Kidney epithelial cell (primary cell): ENCODE results near the gene RAPGEF6. TPM values are rescaled to one million over a fixed set of nuclear protein-coding genes. Genes with fewer than 3 reads are reported as not detected.

Experiments used
- DNase-seq: peaks from one replicate; pipeline ENCODE4 v3.0.0-alpha.2; 2010; ENCODE audit warnings: low read depth
- H3K27me3 ChIP-seq: 2 replicates; pipeline ENCODE4 v1.6.0; 2011; ENCODE audit warnings: low read length; ENCODE audit not compliant: control insufficient read depth, insufficient read depth
- H3K36me3 ChIP-seq: 2 replicates; pipeline ENCODE4 v1.5.1; 2011; ENCODE audit warnings: low read length; ENCODE audit not compliant: control insufficient read depth, insufficient read depth
- H3K4me3 ChIP-seq: 2 replicates; pipeline ENCODE4 v1.5.1; 2011; ENCODE audit warnings: low read depth, mild to moderate bottlenecking, control low read depth, low read length
- CTCF ChIP-seq: IDR thresholded peaks from 2 replicates; pipeline ENCODE4 v1.5.1; 2011; ENCODE audit warnings: mild to moderate bottlenecking, moderate library complexity, low read length, control low read depth, inconsistent platforms; ENCODE audit not compliant: insufficient read depth, poor library complexity, severe bottlenecking
- total RNA-seq: library from RNA; depleted of rRNA; stranded (reverse); fragments of >200 nt; gene quantifications from 2 replicates; pipeline ENCODE4 v1.2.3, GENCODE V29; 2015

The RAPGEF6 gene
- total RNA-seq, 1 donor from 2014 or later: 10.0 TPM

- H3K36me3 ChIP-seq: no peaks in the 10 kb centered on the region
- no peak overlapping the region for H3K4me3 ChIP-seq
- TF ChIP-seq CTCF: no peak
- no peaks in the 10 kb centered on the region for H3K27me3 ChIP-seq
- no peak for DNase-seq
These were observed 153.5 kb downstream of the RAPGEF6 start for GRCh38 chr5:131481569-131481968.

GRCh38 chr5:131475541-131475941, 159.5 kb downstream of the RAPGEF6 start:
- Histone ChIP-seq H3K27me3 (no peaks in the 10 kb centered on the region), H3K36me3 (no peaks in the 10 kb centered on the region), H3K4me3 (no peak overlapping the region)
- DNase-seq: no peak
- no peak for TF ChIP-seq CTCF

- TF ChIP-seq CTCF: no peak
- H3K4me3 ChIP-seq: no peak overlapping the region
- no peak for DNase-seq
- no peaks in the 10 kb centered on the region for H3K27me3 ChIP-seq
- H3K36me3 ChIP-seq: no peaks in the 10 kb centered on the region
These were observed 161.3 kb downstream of the RAPGEF6 start for GRCh38 chr5:131473731-131474130.

- no peaks in the 10 kb centered on the region for H3K27me3 ChIP-seq
- no peak overlapping the region for H3K4me3 ChIP-seq
- DNase-seq: peak; percentile 38
- TF ChIP-seq CTCF: no peak
- no peaks in the 10 kb centered on the region for H3K36me3 ChIP-seq
These were observed 168.8 kb downstream of the RAPGEF6 start for GRCh38 chr5:131466171-131466766.

GRCh38 chr5:131463656-131464055, 171.4 kb downstream of the RAPGEF6 start:
- DNase-seq: no peak
- Histone ChIP-seq H3K4me3 (no peak overlapping the region), H3K27me3 (no peaks in the 10 kb centered on the region), H3K36me3 (no peaks in the 10 kb centered on the region)
- no peak for TF ChIP-seq CTCF

GRCh38 chr5:131462454-131462853, 172.6 kb downstream of the RAPGEF6 start:
- no peak for DNase-seq
- no peak for TF ChIP-seq CTCF
- Histone ChIP-seq H3K4me3 (no peak overlapping the region), H3K27me3 (no peaks in the 10 kb centered on the region), H3K36me3 (no peaks in the 10 kb centered on the region)
